H1 (cell line): ENCODE measurements around the gene CLIP4. TPM values are rescaled to one million over a fixed set of nuclear protein-coding genes. Genes with fewer than 3 reads are reported as not detected.

Experiments used
- ASH2L ChIP-seq: fragments of 200-600, 300-600 bp; sonication (generic); IDR thresholded peaks from one replicate; pipeline ENCODE4 v1.7.1; 2017; ENCODE audit warnings: low read length
- BCL11A ChIP-seq, 2 experiments: IDR thresholded peaks; one replicate each; pipeline ENCODE4 v1.6.1; 2011; ENCODE audit warnings: low read depth in 2 of 2, low read length in 2 of 2, mild to moderate bottlenecking in 2 of 2
- CHD2 ChIP-seq: IDR thresholded peaks from 2 replicates; pipeline ENCODE4 v1.6.1; 2012; ENCODE audit warnings: low read length, improper control_type of control experiment
- POU5F1 ChIP-seq: IDR thresholded peaks from 2 replicates; pipeline ENCODE4 v1.6.1; 2011; ENCODE audit warnings: low read depth, mild to moderate bottlenecking, low read length, moderate library complexity
- SIX5 ChIP-seq: IDR thresholded peaks from 2 replicates; pipeline ENCODE4 v1.6.1; 2011; ENCODE audit warnings: mild to moderate bottlenecking, low read depth, low read length
- SP4 ChIP-seq: IDR thresholded peaks from 2 replicates; pipeline ENCODE4 v1.6.1; 2012; ENCODE audit warnings: low read length, inconsistent platforms
- TEAD4 ChIP-seq: IDR thresholded peaks from 2 replicates; pipeline ENCODE4 v1.6.1; 2012; ENCODE audit warnings: low read depth, low read length, inconsistent platforms, mixed read lengths
- polyA plus RNA-seq, 7 experiments: library from polyadenylated mRNA; depleted of rRNA in 3 of 7; stranded (reverse) in 5 of 7; unstranded in 2 of 7; fragments of >200 nt in 5 of 7; fragments of 200-250 nt in 2 of 7; gene quantifications; 1 replicate in 5 of 7; 2 replicates in 1 of 7; 4 replicates in 1 of 7; pipeline versions ENCODE4 v1.2.1 to v1.2.3, GENCODE V29; 2011 to 2013; ENCODE audit warnings: missing spikeins in 2 of 7, mixed read lengths in 2 of 7
- total RNA-seq: library from RNA; stranded (reverse); fragmentation: NEBNext Ultra II Directional; extraction: Animal tissue kit (Norgen Biotek cat#: 25700); gene quantifications from 2 replicates; pipeline ENCODE4 v1.2.1, GENCODE V29; 2021

The CLIP4 gene
- total and polyA plus RNA-seq, 2 of the 8 experiments (the other 6 are each of a cell fraction or from before 2014, with no cell fraction given): 0.08 to 0.09 TPM

DNA sequence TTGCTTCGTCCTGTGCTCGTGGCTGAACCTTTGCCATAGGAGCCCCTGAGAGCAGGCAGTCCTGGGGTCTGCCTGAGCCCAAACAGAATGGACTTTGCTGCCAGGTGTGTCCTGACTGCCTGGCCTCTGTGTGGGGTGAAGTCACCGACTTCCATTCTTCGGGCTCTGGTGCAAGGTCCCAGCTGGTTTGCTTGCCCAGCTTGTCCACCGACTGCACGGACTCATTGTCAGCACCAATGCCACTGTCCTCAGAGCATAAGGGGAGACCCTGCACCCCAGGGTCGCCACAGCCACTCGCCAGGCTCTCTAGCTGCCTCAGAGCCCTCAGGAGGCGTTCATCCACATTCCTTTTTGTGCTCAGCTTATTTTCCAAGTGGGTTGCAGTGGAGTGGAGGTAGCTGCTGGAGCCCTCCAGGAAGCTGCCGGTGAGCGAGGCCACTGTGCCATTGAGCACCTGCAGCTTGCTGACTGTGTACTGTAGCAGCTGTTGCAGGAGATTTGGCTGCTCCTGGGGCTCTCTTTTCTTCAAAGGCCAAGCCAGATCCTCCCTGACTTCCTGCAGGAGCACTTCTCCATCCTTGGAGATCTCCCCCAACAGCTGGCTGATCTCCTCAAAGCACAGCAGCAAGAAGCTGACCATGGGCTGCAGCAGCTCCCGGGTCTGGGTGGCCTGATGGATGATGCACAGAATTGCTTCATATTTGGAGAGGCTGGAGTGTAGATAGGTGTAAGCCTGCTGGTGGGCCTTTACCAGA lies 42.1 kb upstream of the CLIP4 start (continued):
- no peak for TF ChIP-seq SIX5
- no peak for TF ChIP-seq TEAD4
- no peak for TF ChIP-seq CHD2
- no peak for TF ChIP-seq ASH2L
- TF ChIP-seq POU5F1: no peak
- no peak for TF ChIP-seq SP4
- no peak for TF ChIP-seq BCL11A (IDR thresholded peaks at IDR 0.05; ENCODE audit: low read depth in 2 of 2, low read length in 2 of 2)
